GM21723 (cell line): ENCODE measurements around the gene TNFSF8.

Experiments
- ATAC-seq: cut with Tn5 transposase; IDR thresholded peaks from one replicate; pipeline ENCODE4 v1.9.1; 2021; ENCODE audit warnings: mild to moderate bottlenecking, moderate library complexity; ENCODE audit not compliant: unreplicated experiment

TNFSF8 gene

DNA sequence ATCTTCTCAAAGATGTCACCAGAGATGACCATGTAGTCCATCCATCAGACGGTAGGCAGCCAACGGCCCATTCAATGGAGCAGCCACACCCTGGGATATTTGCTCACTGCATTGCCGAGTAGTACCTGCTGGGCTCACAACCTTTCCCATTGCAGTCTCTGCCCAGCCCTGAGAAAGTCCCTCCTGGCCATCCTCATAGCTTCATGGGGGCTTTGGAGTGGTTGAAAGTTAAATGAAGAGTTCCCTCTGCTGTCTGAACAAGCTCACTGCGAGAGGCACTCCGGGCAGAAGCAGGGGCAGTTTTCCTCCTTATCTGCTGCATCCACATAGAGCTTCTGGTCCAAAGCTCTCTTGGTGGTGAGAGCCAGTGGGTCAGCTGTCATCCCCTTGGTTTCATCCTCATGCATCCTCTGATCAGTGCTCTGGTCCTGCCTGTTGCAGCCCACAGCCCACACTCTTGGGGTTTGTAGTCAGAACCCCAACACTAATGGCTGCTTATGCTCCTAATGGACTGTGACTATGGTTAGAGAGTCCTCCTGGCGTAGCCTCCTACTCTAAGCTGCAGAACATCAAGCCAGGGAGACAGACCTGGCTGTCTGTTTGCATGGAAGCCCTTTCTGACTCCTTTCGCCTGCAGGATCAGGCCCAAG, 23.3 kb downstream of the TNFSF8 start:
- no peak for ATAC-seq

DNA sequence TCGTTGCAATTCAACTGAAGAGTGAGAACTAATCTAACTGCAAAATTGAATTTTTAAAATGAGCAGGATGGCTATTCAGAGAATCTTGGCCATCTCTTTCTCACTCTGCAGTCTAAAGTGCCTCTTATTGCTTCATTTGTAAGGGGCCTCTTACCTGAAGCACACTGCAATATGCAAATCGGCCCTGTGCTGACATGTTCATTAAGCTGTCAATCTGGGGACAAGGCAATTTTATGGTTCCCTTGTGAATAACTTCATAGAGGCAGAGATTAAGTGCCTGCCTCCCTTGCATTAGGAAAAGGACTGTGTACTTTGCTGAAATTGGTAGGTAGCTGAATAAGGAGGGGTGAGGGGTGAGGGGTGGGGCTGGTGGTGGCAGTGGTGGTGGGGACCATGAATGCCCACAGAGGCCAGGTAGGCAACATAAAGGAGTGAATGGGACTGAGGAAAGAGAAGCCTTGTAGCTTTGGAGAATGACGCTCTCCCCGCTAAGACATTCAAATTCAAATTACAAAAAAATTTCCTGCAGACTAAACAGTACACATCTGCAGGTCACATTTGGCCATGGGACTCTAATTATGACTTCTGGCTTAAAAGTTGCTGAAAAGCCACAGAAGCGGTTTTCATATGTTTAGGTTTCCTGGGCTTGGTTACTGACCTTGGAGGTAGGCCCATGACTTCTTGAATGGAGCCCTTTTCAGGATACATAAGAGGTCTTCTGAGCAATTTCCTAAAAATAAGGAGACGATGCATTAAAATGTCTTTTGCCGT, 25.0 kb downstream of the TNFSF8 start:
- no peak for ATAC-seq

DNA sequence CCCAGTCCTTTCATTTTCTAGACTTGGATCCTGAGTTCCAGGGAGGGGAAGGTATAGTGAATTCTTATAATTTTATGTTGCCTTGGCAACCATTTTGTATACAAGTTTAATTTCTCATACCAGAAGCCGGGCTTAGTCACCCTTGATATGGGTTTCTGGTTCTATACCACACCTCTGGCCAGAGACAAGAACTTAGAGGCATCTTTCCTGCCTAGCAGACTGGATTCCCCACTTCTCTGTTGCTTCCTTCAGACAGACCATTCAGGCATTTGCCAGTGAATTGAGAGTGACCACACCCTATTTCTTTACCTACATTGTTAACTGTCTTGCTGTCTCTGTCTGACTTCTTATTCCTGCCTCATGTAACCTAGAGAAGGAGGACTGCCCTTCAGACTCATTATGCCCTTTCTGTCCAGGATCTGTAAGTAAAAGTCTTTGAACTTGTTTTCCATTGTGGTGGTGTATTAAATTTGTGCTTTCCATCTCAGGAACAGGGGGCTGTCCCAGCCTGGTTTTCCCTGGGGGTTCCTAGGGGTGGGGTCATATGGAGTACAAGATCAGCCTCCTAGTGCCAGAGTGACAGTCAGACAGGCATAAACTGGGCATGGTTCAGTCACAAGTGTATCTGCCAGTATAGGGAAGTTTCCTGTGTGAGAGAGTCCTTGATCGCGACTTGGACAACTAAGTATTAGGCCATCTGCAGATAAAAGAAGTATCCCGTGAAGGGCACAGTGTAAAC, 27.4 kb downstream of the TNFSF8 start:
- no peak for ATAC-seq

DNA sequence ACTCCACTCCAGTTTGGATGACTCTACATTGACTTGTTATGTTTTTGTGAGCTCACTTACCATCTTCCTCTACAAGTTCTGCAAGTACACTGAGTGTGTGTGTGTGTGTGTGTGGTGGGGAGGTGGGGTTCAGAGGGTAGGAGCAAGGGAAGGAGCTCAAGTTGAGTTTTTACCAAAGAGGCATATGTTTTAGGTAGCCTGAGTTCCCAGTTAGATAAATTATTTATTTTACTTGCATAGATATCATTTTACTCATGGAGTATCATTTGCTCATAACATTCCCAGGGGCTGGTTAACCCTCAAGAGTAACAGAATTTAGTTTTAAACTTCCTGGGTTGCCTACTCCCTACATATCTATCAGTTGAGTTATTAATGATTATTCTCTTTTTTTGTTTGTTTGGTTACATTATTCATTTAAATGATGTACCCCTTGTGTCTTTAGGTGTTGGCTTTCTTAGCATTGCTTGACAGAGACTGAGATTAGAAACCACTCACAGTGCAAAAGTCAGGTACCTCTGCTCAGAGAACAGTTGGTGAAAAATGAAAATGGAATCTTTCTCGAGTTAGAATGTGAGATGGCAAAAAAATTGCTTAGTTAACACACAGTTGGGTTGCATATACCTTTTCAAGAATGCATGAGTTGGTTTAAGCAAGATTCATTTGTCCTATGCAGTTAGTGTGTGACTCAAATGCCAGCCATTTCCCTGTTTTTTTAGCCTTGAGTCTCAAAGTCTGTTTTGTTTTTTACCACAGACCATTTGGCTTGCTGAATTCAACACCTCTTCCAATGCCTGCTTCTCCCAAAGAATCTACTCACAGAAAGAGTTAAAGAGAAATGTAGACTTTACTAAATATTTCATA, 29.2 kb downstream of the TNFSF8 start:
- no peak for ATAC-seq

DNA sequence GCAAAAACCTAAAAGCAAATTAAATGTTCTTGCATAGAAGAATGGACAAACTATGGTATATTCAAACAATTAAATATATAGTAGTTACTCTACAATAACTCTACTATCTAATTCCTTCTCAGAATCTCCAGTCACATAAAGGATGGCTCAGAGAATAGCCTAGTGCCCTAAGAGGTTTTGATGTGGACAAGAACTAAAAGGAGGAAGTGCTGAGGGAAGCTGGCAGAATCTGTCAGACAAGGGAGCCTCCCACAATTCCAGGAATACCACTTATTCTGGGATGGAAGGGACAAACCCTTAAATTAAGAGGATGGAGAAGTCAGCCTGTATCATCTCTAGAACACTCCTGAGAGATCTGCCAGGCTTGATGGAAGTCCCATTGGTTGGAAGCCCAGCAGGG, 30.4 kb downstream of the TNFSF8 start:
- no peak for ATAC-seq

DNA sequence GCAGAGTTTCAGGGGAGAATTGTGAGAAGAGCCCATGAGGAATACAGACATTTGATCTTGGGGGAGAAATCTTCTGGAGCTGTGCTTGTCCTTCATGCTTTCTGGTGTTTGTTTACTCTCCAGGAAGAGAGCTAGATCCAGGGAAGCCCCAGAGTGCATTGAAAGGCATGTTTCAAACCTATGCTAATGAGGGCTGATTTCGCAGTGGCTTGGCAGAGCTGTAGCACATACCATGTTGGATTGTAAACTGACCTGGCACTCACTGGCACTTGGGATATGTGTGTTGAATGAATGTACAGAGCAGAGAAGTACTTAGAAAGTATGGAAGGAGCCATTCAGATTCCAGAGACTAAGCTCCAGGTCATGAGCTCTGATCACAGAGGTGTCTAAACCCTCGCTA, 30.9 kb downstream of the TNFSF8 start:
- no peak for ATAC-seq

DNA sequence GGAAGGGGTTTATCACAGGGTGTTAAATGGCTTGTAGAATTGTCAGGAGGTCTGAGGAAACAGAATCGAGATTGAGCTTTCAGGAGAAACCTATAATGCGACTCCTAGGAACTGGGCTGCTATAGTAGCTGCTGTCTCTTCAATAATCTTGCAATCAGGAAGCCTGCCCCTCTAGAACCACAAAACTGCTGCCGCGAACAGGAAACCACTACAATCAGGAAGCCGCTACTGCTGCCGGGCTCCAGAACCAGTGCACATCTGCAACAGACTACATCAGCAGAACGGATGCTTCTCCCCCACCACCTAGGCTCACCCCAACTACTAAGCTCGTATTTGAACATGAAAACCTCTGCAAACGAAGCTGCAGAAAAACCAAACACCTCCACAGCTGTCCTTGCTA, 31.6 kb downstream of the TNFSF8 start:
- ATAC-seq = no peak

DNA sequence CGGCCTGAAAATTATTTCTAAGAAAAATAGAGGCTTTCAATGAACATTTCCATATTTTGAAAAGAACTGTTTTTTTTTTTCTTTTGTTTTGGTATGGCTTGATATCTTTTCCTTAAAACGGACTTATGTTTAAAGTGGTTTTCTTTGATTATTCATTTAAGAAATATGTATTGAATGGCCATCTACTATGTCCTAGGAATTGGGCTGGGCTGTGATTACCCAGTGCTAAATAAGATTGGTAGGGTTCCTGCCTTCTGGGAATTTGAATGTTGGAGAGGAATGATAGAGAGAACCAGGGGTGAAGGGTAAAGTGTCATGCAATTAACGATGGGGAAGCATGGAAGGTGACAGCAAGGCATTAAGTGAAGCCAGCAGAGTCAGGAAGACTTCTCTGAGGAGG, 33.2 kb downstream of the TNFSF8 start:
- ATAC-seq = no peak

DNA sequence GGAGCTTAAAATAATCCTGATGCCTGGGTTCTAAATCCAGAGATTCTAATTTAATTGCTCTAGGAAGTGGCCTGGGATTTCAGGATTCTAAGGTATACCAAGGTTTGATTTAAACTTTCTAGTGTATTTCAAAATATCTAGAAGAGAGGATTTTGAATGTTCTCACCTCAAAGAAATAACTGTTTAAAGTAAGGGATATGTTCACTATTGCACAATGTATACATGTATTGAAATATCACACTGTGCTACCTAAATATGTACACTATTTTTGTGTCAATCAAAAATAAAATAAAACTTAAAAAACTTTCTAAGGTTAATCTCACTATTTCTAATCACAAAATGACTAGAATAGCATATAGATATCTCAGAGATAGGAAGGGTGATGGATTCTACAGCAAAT, 34.0 kb downstream of the TNFSF8 start:
- ATAC-seq = no peak

DNA sequence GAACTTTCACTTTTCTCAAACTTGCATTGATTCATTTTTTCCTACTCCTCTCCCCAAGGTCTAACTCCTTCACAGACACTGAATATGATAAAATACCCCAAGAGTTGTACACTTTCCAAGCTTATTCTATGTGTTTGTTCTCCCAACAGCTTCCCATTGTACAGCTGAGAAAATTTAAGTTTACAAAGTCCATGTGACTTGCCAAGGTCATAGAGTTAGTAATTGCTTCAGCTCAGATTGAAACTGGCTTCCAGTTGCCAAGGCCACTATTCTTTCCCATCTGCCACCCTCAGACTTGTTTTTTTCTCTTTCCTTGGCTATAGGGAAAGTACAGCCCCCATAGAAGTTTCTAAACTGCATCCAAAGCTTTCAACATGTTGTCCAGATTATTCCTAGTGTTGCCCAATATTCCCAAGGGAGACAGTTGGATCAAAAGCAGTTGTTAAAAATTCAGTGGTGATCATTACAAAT, 34.8 kb downstream of the TNFSF8 start:
- ATAC-seq = no peak

DNA sequence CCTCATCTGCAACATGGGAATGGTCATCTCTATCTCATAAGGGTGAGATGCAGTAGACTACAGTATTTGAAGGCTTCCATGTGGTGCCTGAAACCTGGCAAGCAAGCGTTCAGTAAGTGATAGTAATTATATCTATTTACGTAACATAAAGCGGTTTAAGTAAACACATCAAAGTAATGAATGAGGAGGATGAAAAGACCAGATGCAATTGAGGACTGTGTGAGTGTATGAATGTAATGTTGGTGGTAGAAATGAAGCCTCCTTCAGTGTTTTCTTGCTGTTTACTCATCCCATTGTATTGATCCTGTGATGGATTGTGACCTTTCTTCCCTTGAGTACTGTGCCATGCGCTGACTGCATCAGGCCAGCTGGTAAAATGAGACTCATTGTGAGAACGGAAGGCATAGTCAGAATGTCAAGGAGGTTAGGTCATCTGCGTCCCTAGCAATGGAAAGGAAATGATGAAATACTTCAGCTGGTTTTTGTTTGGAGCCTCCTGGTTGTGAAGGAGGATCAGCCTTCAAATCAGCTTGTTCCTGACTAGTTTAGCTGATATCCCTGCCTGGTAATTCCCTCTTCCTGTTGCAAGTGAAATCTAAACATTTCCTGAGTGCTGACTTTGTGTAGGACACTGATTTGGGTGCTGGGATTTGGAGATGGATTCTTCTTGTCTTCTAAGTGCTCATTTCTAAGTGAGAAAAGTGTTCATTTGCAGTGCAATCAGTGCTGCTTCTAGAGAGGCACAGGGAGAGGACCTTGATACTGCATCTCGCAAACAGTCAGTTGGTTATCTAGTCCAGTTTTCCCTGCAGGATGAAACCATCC, 35.6 kb downstream of the TNFSF8 start:
- no peak for ATAC-seq

DNA sequence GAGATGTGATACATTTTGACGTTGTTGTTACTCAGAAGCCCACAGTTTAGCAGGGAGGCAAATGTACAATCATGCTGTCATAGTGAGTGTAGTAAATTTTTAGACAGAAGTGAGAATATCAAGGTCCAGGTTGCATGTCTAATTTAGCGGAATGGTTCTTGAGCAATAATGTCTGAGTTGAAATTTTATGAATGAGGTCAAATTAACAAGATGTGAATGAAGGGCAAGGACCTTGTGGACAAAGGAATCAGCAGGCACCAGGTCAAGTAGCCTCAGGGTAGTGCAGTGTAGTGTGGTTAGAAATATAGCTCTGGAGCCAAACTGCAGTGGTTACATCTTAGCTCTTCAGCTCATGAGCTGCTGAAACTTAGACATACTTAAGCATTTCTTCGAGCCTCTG, 36.2 kb downstream of the TNFSF8 start:
- no peak for ATAC-seq

DNA sequence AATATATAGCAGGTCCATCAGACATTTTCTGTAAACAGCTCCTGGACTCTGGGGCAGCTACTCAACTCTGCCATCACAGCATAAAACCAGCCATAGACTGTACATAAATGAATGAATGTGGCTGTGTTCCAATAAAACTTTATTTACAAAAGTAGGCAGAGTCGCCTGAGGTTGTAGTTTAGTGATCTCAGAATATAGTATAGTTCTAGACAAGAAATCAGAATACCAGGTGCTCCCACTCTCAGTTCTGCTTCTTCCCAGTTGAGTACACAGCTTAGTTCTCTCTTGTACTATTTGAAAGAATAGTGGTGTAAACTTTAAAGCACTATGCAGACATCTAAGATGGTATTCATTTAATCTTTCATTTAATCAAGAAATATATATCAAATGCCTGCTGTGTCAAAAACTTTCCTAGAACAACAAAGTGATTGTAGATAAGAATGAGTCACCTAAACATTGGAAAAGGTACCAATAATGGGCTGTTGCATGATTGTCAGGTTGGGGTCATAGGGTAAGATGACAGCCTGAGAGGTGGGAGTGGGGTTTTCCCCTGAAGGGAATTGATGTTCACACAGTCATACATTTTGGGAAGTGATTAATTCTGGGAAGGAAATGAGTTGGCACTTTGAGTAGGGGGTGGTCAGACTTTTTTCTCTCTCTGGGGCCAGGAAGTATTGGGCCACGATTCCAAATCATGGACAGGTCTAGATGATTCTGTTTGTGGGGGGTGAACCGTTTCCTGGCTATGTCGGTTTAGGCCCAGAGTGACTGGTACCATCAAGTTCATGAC, 37.0 kb downstream of the TNFSF8 start:
- no peak for ATAC-seq

DNA sequence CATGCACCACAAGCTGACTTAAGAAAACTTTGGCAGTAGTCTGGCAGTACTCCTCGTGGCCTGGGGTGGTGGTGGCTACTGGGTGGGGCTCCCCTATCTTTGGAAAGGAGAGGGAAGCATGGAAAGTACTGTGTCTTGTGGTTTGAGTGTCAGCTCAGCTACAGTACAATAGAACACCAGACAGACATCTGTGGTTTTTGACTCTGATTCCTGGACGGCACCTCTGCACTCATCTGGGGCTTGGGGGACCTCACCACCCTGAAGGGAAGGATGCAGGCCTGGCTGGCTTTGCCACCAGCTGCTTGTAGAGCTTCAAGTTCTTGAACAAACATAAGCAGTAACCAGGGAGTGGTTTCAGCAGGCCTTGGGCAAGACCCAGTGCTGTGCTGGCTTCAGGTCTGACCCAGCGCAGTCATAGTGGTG, 40.6 kb downstream of the TNFSF8 start:
- ATAC-seq = no peak

DNA sequence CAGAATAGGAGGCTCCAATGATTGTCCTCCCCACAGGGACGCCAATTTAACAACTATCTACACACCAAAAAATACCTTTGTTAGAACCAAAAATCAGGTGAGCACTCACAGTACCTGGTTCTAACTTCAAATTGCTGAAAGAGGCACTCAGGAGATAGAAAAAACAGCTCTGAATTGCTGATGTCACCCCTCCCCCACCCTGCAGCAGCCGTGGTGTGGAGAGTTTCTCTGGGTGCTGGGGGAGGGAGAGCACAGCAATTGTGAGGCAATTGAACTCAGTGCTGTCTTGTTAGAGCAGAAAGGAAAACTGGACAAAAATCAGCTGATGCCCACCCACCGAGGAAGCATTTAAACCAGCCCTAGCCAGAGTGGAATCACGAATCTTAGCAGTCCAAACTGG, 41.8 kb downstream of the TNFSF8 start:
- ATAC-seq = no peak

DNA sequence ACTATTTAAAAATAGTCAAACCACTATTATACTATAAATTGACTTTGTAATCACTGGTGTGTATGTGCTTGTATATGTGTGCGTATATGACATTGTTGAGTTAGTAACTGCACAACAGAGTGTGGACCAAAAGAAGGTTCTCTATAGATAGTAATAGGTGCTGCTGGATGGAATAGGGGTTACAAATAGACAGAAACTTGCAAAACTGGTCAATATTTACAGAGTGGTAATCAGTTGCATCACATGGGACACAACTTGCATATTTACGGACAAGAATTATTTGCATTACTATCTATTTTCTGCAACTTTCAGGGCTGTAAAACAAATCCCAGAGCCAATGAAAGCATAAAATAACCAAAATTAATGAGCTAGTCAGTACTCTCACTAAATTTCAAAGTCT, 42.4 kb downstream of the TNFSF8 start:
- ATAC-seq = no peak

DNA sequence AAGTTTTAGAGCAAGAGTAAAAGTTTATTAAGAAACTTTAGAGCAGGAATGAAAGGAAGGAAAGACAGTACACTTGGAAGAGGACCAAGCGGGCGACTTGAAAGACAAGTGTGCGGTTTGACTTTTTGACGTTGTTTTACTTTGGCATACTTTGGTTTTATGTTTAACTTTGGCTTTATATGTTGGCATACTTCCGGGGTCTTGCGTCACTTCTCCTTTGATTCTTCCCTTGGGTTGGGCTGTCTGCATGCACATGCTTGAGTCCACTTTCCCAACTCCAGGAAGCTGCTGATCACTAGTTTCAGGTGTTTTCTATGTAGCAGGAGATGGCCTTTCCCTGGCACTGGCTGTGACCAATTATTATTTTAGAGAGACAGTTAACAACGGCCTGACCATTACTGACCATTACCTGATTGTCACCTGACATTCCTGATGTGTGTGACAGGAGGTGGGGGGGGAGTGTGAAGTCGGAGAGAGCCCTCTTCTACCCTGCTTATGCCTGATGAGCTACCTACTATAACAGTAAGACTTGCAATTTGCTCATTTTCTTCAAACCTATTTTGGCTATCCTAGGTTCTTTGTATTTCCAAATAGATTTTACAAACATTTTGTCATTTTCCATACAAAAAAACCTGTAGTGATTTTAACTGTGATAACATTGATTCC, 45.5 kb downstream of the TNFSF8 start:
- no peak for ATAC-seq

DNA sequence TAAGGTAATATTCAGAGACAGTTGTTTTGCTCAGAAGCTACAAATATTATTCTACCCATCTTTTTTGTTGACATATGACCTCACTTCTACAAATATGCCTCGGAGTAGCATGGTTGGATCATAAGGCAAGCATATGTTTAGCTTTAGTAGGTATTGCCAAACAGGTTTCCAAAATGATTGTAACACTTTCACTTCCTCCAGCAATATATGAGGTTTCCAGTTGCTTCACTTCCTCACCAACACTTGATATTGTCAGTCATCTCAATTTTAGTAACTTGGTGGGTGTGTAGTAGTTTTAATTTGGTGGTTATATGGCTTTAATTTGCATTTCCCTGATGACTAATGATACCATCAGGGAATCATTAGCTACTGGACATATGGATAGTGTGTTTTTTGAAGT, 46.7 kb downstream of the TNFSF8 start:
- ATAC-seq = no peak

DNA sequence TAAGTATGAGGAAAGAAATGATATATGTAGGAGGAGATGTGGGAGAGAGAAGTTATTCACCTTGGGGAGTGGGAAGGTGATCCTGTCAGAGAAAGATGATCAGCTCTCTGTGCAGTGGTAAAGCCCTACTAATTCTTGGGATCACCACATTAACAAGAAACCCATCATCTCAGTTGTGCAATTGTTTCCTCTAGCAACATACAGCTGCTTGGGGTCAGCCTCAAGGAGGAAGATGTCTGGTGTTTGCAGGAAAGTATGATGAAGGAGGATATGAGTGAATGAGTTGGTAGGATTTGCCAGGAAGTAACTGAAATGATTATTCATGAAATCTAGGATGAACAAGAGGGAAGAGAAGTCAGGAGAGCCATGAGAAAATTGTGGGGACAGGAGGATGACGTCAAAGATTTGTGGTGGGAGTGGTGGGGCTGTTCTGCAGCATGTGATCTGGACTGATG, 50.1 kb downstream of the TNFSF8 start:
- ATAC-seq = no peak
